HG02981 (cell line): ENCODE measurements around the gene KCNJ10.

Experiments
- ATAC-seq: cut with Tn5 transposase; IDR thresholded peaks from one replicate; pipeline ENCODE4 v1.9.1; 2021; ENCODE audit warnings: mild to moderate bottlenecking, moderate library complexity; ENCODE audit not compliant: unreplicated experiment

The KCNJ10 gene

GRCh38 chr1:159993911-159994310, 76.0 kb downstream of the KCNJ10 start:
- no peak for ATAC-seq

- no peak for ATAC-seq
These were observed 77.8 kb downstream of the KCNJ10 start for GRCh38 chr1:159992161-159992560.

GRCh38 chr1:159991513-159991912, 78.4 kb downstream of the KCNJ10 start:
- ATAC-seq, result no peak

GRCh38 chr1:159990005-159990404, 80.0 kb downstream of the KCNJ10 start:
- no peak for ATAC-seq

GRCh38 chr1:159989581-159989980, 80.4 kb downstream of the KCNJ10 start:
- ATAC-seq, result no peak

GRCh38 chr1:159988006-159988405, 82.0 kb downstream of the KCNJ10 start:
- ATAC-seq, result no peak

GRCh38 chr1:159987186-159987585, 82.8 kb downstream of the KCNJ10 start:
- no peak for ATAC-seq

GRCh38 chr1:159986531-159986930, 83.4 kb downstream of the KCNJ10 start:
- ATAC-seq, result no peak

GRCh38 chr1:159986093-159986492, 83.9 kb downstream of the KCNJ10 start:
- no peak for ATAC-seq

GRCh38 chr1:159985473-159985872, 84.5 kb downstream of the KCNJ10 start:
- no peak for ATAC-seq

GRCh38 chr1:159983681-159984080, 86.3 kb downstream of the KCNJ10 start:
- ATAC-seq, result no peak

GRCh38 chr1:159982280-159982679, 87.7 kb downstream of the KCNJ10 start:
- no peak for ATAC-seq

GRCh38 chr1:159981351-159982055, 88.5 kb downstream of the KCNJ10 start:
- no peak for ATAC-seq

- no peak for ATAC-seq
These were observed 89.2 kb downstream of the KCNJ10 start for GRCh38 chr1:159980786-159981185.

GRCh38 chr1:159980076-159980475, 89.9 kb downstream of the KCNJ10 start:
- ATAC-seq, result no peak

GRCh38 chr1:159979257-159979656, 90.7 kb downstream of the KCNJ10 start:
- no peak for ATAC-seq

- ATAC-seq, result no peak
These were observed 91.9 kb downstream of the KCNJ10 start for GRCh38 chr1:159978107-159978398.

GRCh38 chr1:159977364-159978106, 92.4 kb downstream of the KCNJ10 start:
- ATAC-seq, result no peak

GRCh38 chr1:159974350-159974965, 95.5 kb downstream of the KCNJ10 start:
- no peak for ATAC-seq

- ATAC-seq, result no peak
These were observed 96.5 kb downstream of the KCNJ10 start for GRCh38 chr1:159973350-159973940.

GRCh38 chr1:159972443-159973205, 97.3 kb downstream of the KCNJ10 start:
- ATAC-seq, result no peak
